Skeletal muscle satellite cell (primary cell): ENCODE results near the gene RBM20.
"Not testable (repeated sequence)": the region's sequence is repeated elsewhere in the genome, so short reads cannot be mapped to it uniquely, and the experiment has no call there.

Experiments used
- H3K27me3 ChIP-seq: 2 replicates; pipeline ENCODE4 v1.7.0; 2013; ENCODE audit warnings: low read length; ENCODE audit not compliant: control insufficient read depth, insufficient read depth
- H3K36me3 ChIP-seq: 2 replicates; pipeline ENCODE4 v1.7.0; 2013; ENCODE audit warnings: mild to moderate bottlenecking, control low read depth, low read length; ENCODE audit not compliant: insufficient read depth
- H3K4me1 ChIP-seq: 2 replicates; pipeline ENCODE4 v1.7.0; 2013; ENCODE audit warnings: low read length; ENCODE audit not compliant: control insufficient read depth, insufficient read depth
- H3K4me2 ChIP-seq: 2 replicates; pipeline ENCODE4 v1.7.0; 2013; ENCODE audit warnings: mild to moderate bottlenecking, low read length
- H3K4me3 ChIP-seq: 2 replicates; pipeline ENCODE4 v1.7.0; 2013; ENCODE audit warnings: low read length
- H3K9ac ChIP-seq: 2 replicates; pipeline ENCODE4 v1.7.0; 2013; ENCODE audit warnings: mild to moderate bottlenecking, low read depth, low read length, moderate library complexity
- H3K9me3 ChIP-seq: replicated peaks from 2 replicates; pipeline ENCODE4 v1.7.0; 2013; ENCODE audit warnings: mild to moderate bottlenecking, control low read depth, low read length

Gene RBM20

DNA sequence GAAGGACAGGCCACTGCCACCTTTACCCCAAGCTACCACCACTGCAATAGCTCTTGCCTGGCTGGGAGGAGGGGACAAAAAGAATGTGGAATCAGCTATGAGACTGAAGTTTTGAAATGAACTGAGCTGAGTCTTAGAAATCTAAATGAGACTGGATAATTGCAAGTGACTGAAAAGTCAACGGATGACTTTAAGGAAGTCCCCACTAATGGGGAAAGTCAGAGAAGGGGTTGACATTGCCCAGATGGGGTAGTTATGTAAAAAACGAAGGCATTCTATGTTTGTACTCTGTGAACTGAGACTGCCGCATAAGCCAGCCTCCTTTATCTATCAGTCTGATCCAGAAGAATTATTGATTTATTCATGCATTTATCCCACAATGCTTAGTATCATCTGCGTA, 67.2 kb downstream of the RBM20 start:
- Histone ChIP-seq H3K4me1 (peaks cover 8% of the 10 kb centered on the region), H3K4me2 (no peak overlapping the region), H3K9ac (no peak overlapping the region), H3K27me3 (no peaks in the 10 kb centered on the region), H3K36me3 (no peaks in the 10 kb centered on the region), H3K4me3 (no peak overlapping the region), H3K9me3 (no peaks in the 10 kb centered on the region)

DNA sequence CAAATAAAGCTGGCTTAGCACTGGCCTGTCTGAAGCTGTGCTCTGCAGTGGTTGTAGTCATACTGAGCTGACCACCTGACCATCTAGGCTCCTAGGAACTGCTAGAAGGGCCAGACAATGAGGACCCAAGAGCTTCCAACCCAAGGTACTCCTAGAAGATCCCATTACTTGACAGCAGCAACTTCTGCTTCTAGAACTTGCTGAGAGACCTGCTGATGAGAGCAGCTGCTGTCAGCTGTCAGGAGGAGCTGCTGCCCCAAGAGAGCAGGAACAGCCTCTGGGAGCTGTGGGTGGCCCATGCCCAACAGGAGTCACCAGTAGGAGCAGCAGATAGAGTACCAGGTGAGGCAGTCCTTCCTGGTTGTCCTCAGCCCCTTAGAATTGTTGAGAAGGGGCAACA, 70.2 kb downstream of the RBM20 start:
- Histone ChIP-seq H3K27me3 (no peaks in the 10 kb centered on the region), H3K9ac (no peak overlapping the region), H3K4me2 (no peak overlapping the region), H3K4me3 (no peak overlapping the region), H3K36me3 (no peaks in the 10 kb centered on the region), H3K4me1 (peaks cover 3% of the 10 kb centered on the region), H3K9me3 (no peaks in the 10 kb centered on the region)

DNA sequence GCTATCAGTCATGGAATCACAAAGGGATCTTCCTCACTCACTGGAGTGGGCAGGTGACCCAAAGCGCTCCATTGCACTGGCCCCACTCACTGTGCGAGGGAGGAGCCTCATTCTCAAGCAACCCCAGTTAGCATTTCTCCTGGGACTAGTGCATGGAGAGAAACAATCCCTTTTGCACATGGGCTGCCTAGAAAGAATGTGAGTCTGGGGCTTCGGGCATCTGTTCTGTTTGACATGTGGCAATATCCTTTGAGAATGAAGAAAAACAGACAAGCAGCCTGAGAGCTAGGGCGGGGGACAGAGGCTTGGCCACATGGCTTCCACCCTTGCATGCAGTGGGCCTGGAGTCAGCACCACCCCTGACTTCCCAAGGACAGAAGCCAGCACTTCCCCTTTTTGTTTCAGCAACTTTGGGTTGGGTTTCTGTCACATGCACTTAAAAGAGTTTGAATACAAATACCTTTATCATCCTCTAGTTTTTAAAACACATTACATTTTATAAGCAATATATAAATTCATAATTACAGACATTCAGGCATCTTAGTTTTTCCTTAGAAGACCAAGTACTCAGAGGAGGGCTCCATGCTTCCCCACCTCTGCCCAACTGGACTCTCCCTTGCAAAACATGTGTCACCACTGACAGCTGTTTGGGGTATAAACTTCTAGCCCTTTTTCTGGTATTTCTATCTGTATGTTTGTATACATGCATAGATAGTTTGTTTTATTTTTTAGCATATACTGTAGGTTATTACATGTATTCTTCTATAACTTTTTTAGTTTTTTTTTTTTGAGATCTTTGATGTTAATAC, 73.8 kb downstream of the RBM20 start:
- Histone ChIP-seq H3K4me1 (peaks cover 3% of the 10 kb centered on the region), H3K4me2 (no peak overlapping the region), H3K27me3 (peaks cover 8% of the 10 kb centered on the region), H3K9me3 (no peaks in the 10 kb centered on the region), H3K9ac (no peak overlapping the region), H3K4me3 (no peak overlapping the region), H3K36me3 (no peaks in the 10 kb centered on the region)

DNA sequence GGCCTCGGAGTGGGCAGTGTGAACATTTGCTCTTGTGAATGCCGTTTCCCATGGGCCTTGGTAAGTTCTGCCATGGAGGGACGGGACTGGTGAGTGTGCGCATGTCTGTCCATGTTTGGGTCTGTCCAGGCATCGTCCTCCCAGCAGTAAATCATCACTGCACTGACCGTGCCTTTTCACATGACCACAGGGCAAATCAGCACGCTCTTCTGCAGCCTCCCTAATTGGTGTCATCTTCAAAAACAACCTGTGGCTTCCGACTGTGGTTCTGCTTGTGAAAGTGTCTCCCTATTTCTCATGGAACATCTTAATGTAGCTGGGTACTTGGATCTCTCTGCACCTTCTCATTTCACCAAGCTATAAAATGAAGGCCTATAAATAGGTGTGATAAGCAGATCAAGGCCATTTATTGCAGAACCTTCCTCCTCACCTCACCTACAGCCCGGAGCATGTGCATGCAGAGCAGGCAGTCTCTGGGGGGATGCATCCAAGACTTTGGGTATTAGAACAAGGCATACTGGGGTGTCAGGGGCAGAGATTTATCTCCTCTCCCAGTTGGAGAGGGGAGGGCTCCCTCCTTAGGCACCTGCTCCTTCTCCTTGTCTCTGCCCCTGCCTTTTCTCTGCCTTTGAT, 77.4 kb downstream of the RBM20 start:
- no peak overlapping the region for H3K4me2 ChIP-seq
- no peaks in the 10 kb centered on the region for H3K36me3 ChIP-seq
- no peak overlapping the region for H3K9ac ChIP-seq
- H3K4me1 ChIP-seq = peaks cover 14% of the 10 kb centered on the region
- no peak overlapping the region for H3K4me3 ChIP-seq
- no peaks in the 10 kb centered on the region for H3K9me3 ChIP-seq
- peaks cover 18% of the 10 kb centered on the region for H3K27me3 ChIP-seq

DNA sequence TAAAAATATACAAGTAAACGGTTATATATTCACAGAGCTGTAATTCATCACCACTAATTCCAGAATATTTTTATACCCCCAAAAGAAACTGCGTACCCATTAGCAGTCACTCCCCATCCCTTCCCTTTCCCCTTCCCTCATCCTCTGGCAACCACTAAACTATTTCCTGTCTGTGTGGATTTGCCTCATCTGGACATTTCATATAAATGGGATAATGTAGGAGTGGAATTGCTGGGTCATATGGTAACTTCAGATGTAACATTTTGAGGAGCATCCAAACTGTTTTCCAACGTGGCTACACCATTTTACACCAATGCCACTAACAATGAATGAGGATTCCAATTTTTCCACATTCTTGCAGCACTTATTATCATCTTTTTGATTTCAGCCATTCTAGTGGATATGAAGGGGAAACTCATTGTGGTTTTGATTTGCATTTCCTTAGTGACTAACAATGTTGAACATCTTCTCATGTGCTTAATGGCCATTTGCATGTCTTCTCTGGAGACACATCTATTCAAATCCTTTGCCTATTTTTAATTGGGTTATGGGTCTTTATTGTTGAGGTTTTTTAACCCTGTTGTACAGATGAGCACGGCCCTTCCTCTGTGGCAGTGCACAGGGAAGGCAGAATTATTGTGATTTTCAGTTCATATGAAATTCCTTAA, 79.2 kb downstream of the RBM20 start:
- H3K36me3 ChIP-seq = no peaks in the 10 kb centered on the region
- no peak overlapping the region for H3K4me3 ChIP-seq
- H3K4me2 ChIP-seq = no peak overlapping the region
- peaks cover 18% of the 10 kb centered on the region for H3K27me3 ChIP-seq
- peaks cover 11% of the 10 kb centered on the region for H3K4me1 ChIP-seq
- H3K9ac ChIP-seq = no peak overlapping the region
- H3K9me3 ChIP-seq = no peaks in the 10 kb centered on the region

- Histone ChIP-seq H3K27me3 (peaks cover 18% of the 10 kb centered on the region), H3K36me3 (no peaks in the 10 kb centered on the region), H3K4me3 (no peak overlapping the region), H3K4me2 (no peak overlapping the region), H3K4me1 (peaks cover 11% of the 10 kb centered on the region), H3K9me3 (no peaks in the 10 kb centered on the region), H3K9ac (no peak overlapping the region)
Measured at GRCh38 chr10:110724116-110724921, 80.2 kb downstream of the RBM20 start.

GRCh38 chr10:110724937-110725336, 80.8 kb downstream of the RBM20 start:
- Histone ChIP-seq H3K9ac (no peak overlapping the region), H3K36me3 (no peaks in the 10 kb centered on the region), H3K9me3 (no peaks in the 10 kb centered on the region), H3K4me3 (no peak overlapping the region), H3K27me3 (peaks cover 18% of the 10 kb centered on the region), H3K4me2 (no peak overlapping the region), H3K4me1 (peaks cover 11% of the 10 kb centered on the region)

- H3K4me1 ChIP-seq = peaks cover 11% of the 10 kb centered on the region
- H3K36me3 ChIP-seq = no peaks in the 10 kb centered on the region
- no peak overlapping the region for H3K9ac ChIP-seq
- no peaks in the 10 kb centered on the region for H3K9me3 ChIP-seq
- H3K27me3 ChIP-seq = peaks cover 19% of the 10 kb centered on the region
- H3K4me3 ChIP-seq = no peak overlapping the region
- peak overlapping the region; percentile 36 for H3K4me2 ChIP-seq
Measured at GRCh38 chr10:110725801-110726630, 81.9 kb downstream of the RBM20 start.

- Histone ChIP-seq H3K4me1 (peaks cover 11% of the 10 kb centered on the region), H3K27me3 (peaks cover 29% of the 10 kb centered on the region)
- not testable (repeated sequence) for H3K36me3 ChIP-seq, H3K9ac ChIP-seq, H3K9me3 ChIP-seq, H3K4me2 ChIP-seq, H3K4me3 ChIP-seq
Measured at GRCh38 chr10:110727785-110728184, 83.6 kb downstream of the RBM20 start.

DNA sequence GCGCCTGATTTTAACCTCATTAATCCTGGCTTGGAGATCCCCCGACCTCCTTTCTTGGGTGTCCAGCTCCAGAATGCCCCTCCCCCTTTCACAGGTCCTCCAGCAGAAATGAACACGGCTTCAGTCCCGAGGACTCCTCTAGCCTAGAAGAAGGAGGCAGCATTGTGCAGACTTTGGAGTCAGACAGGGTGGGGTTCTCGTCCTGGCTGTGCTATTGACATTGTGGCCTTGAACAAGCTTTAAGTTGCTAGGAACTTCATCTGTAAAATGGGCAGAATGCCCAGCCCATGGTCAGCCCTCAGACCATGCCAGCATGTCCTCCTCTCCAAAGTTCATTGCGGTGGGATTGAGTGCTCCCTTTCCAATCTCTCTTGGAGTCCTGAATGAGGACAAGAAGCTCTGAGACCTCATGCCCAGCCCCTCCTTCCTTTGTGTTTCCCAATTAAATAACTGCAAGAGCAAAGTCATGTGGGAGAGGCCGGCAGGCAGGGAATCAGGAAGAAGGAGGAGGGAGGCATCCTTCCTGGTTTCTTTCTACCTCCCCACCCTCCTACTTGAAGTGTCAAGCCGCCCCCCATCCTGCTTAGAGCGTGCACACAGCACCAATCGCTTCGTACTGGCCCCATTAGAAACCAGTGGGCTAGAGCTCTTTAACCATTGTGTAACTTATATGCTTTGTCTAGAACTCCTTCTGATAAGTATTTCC, 86.4 kb downstream of the RBM20 start:
- Histone ChIP-seq H3K27me3 (peaks cover 22% of the 10 kb centered on the region), H3K9ac (no peak overlapping the region), H3K4me3 (no peak overlapping the region), H3K4me1 (peaks cover 13% of the 10 kb centered on the region), H3K4me2 (no peak overlapping the region), H3K9me3 (no peaks in the 10 kb centered on the region), H3K36me3 (no peaks in the 10 kb centered on the region)
